WTC11 (cell line): ENCODE results near the gene CRYGS. TPM values are rescaled to one million over a fixed set of nuclear protein-coding genes. Genes with fewer than 3 reads are reported as not detected.

Source experiments
- ATAC-seq: fragments of 200-7000 bp; cut with Tn5 transposase; 2 replicates; pipeline ENCODE4 v1.10.0; 2021; ENCODE audit warnings: mild to moderate bottlenecking, moderate library complexity
- CTCF ChIA-PET: fragments of 300-600 bp; sonication (Branson Sonifier 250); formaldehyde crosslinking; loops from one replicate; lab custom pipeline; 2021; ENCODE audit warnings: antibody characterized with exemption; lab: Charles Lee
- POLR2A ChIA-PET: fragments of 350-600 bp; sonication (Branson Sonifier 250); formaldehyde crosslinking; loops from one replicate; lab custom pipeline; 2021; ENCODE audit warnings: antibody characterized with exemption; lab: Charles Lee
- DNase-seq: peaks from one replicate; pipeline ENCODE4 v3.0.0; 2021; ENCODE audit warnings: low spot score
- H3K27ac Mint-ChIP-seq: 2 replicates; pipeline ENCODE4 v1.8.0; 2021; ENCODE audit warnings: mixed read lengths
- H3K27me3 Mint-ChIP-seq: 2 replicates; pipeline ENCODE4 v1.8.0; 2021; ENCODE audit warnings: low read depth, mild to moderate bottlenecking, moderate library complexity, mixed read lengths
- H3K36me3 Mint-ChIP-seq: 2 replicates; pipeline ENCODE4 v1.8.0; 2021; ENCODE audit warnings: mixed read lengths
- H3K4me1 Mint-ChIP-seq: 2 replicates; pipeline ENCODE4 v1.8.0; 2022; ENCODE audit warnings: mixed read lengths
- H3K4me3 Mint-ChIP-seq: 2 replicates; pipeline ENCODE4 v1.8.0; 2021; ENCODE audit warnings: mild to moderate bottlenecking, moderate library complexity, mixed read lengths
- H3K9me3 Mint-ChIP-seq: 2 replicates; pipeline ENCODE4 v1.8.0; 2021; ENCODE audit warnings: mixed read lengths
- AFF4 ChIP-seq: sonication (generic); formaldehyde crosslinking; IDR thresholded peaks from 2 replicates; pipeline ENCODE4 v1.8.1; 2023; ENCODE audit warnings: mild to moderate bottlenecking, missing genetic modification reagents, borderline replicate concordance
- CBFB ChIP-seq: sonication (generic); formaldehyde crosslinking; IDR thresholded peaks from 2 replicates; pipeline ENCODE4 v1.8.1; 2022; ENCODE audit warnings: mild to moderate bottlenecking, low read depth, missing genetic modification reagents
- CREM ChIP-seq: sonication (generic); formaldehyde crosslinking; IDR thresholded peaks from 2 replicates; pipeline ENCODE4 v1.8.1; 2022; ENCODE audit warnings: mild to moderate bottlenecking, missing genetic modification reagents, moderate library complexity
- E2F1 ChIP-seq: sonication (generic); formaldehyde crosslinking; IDR thresholded peaks from 2 replicates; pipeline ENCODE4 v1.8.0; 2022; ENCODE audit warnings: mild to moderate bottlenecking, missing genetic modification reagents
- ELF4 ChIP-seq: sonication (generic); formaldehyde crosslinking; IDR thresholded peaks from 2 replicates; pipeline ENCODE4 v1.8.1; 2022; ENCODE audit warnings: low read depth, mild to moderate bottlenecking, moderate library complexity, missing genetic modification reagents
- EMX1 ChIP-seq: fragments of 250-450 bp; sonication (Bioruptor Pico); IDR thresholded peaks from 2 replicates; pipeline ENCODE4 v1.8.0; 2021; ENCODE audit warnings: mild to moderate bottlenecking
- FOXJ3 ChIP-seq: sonication (generic); formaldehyde crosslinking; IDR thresholded peaks from 2 replicates; pipeline ENCODE4 v1.9.0; 2021; ENCODE audit warnings: missing genetic modification reagents, mild to moderate bottlenecking, borderline replicate concordance
- FOXP1 ChIP-seq: sonication (generic); formaldehyde crosslinking; IDR thresholded peaks from 2 replicates; pipeline ENCODE4 v1.8.0; 2022; ENCODE audit warnings: missing genetic modification reagents, mild to moderate bottlenecking, moderate library complexity, borderline replicate concordance
- HMGA2 ChIP-seq: fragments of 250-450 bp; sonication (Bioruptor Pico); IDR thresholded peaks from 2 replicates; pipeline ENCODE4 v1.4.0; 2021; ENCODE audit warnings: mild to moderate bottlenecking, moderate library complexity
- JUN ChIP-seq: sonication (generic); formaldehyde crosslinking; IDR thresholded peaks from 2 replicates; pipeline ENCODE4 v1.8.0; 2023; ENCODE audit warnings: mild to moderate bottlenecking, missing genetic modification reagents
- NFATC4 ChIP-seq: fragments of 250-450 bp; sonication (Bioruptor Pico); IDR thresholded peaks from 2 replicates; pipeline ENCODE4 v1.9.0; 2021; ENCODE audit warnings: mild to moderate bottlenecking
- NFE2L1 ChIP-seq: sonication (generic); formaldehyde crosslinking; IDR thresholded peaks from 2 replicates; pipeline ENCODE4 v1.8.1; 2023; ENCODE audit warnings: missing genetic modification reagents
- NR1H2 ChIP-seq: sonication (generic); formaldehyde crosslinking; IDR thresholded peaks from 2 replicates; pipeline ENCODE4 v1.9.0; 2021; ENCODE audit warnings: mild to moderate bottlenecking, moderate library complexity, missing genetic modification reagents
- NR2C2 ChIP-seq: sonication (generic); formaldehyde crosslinking; IDR thresholded peaks from 2 replicates; pipeline ENCODE4 v1.8.0; 2022; ENCODE audit warnings: mild to moderate bottlenecking, missing genetic modification reagents
- OVOL2 ChIP-seq: fragments of 250-450 bp; sonication (Bioruptor Pico); IDR thresholded peaks from 2 replicates; pipeline ENCODE4 v1.9.0; 2021; ENCODE audit warnings: mild to moderate bottlenecking, borderline replicate concordance
- RELA ChIP-seq: sonication (generic); formaldehyde crosslinking; IDR thresholded peaks from 2 replicates; pipeline ENCODE4 v1.8.1; 2022; ENCODE audit warnings: missing genetic modification reagents, mild to moderate bottlenecking, borderline replicate concordance
- SMAD4 ChIP-seq: sonication (generic); formaldehyde crosslinking; IDR thresholded peaks from 2 replicates; pipeline ENCODE4 v1.8.0; 2022; ENCODE audit warnings: mild to moderate bottlenecking, missing genetic modification reagents
- TCF7 ChIP-seq: sonication (generic); formaldehyde crosslinking; IDR thresholded peaks from 2 replicates; pipeline ENCODE4 v1.8.0; 2022; ENCODE audit warnings: mild to moderate bottlenecking, low read depth, missing genetic modification reagents, moderate library complexity
- ZMAT4 ChIP-seq: fragments of 250-450 bp; sonication (Bioruptor Pico); IDR thresholded peaks from 2 replicates; pipeline ENCODE4 v1.9.0; 2021; ENCODE audit warnings: mild to moderate bottlenecking
- ZNF219 ChIP-seq: sonication (generic); formaldehyde crosslinking; IDR thresholded peaks from 2 replicates; pipeline ENCODE4 v1.8.0; 2023; ENCODE audit warnings: missing genetic modification reagents, mild to moderate bottlenecking, borderline replicate concordance
- ZNF396 ChIP-seq: fragments of 250-450 bp; sonication (Bioruptor Pico); IDR thresholded peaks from 2 replicates; pipeline ENCODE4 v1.8.0; 2021; ENCODE audit warnings: mild to moderate bottlenecking, moderate library complexity, borderline replicate concordance
- total RNA-seq: library from RNA; stranded (reverse); gene quantifications from 3 replicates; pipeline ENCODE4 v1.2.3, GENCODE V29; 2021
- TF ChIP-seq, protein P1 (sequence below): fragments of 250-450 bp; sonication (Bioruptor Pico); IDR thresholded peaks from 2 replicates; pipeline ENCODE4 v1.8.0; 2021; ENCODE audit warnings: mild to moderate bottlenecking
- TF ChIP-seq, protein P2 (sequence below): sonication (generic); formaldehyde crosslinking; IDR thresholded peaks from 2 replicates; pipeline ENCODE4 v1.8.0; 2022; ENCODE audit warnings: mild to moderate bottlenecking, missing genetic modification reagents
- TF ChIP-seq, protein P3 (sequence below): sonication (generic); formaldehyde crosslinking; IDR thresholded peaks from 2 replicates; pipeline ENCODE4 v1.8.1; 2022; ENCODE audit warnings: missing genetic modification reagents, borderline replicate concordance
- TF ChIP-seq, protein P4 (sequence below): fragments of 200-600 bp; IDR thresholded peaks from 2 replicates; pipeline ENCODE4 v1.8.0; 2022; ENCODE audit warnings: antibody characterized with exemption

Gene CRYGS
- total RNA-seq, 1 experiment from 2014 or later = 1.7 TPM

DNA sequence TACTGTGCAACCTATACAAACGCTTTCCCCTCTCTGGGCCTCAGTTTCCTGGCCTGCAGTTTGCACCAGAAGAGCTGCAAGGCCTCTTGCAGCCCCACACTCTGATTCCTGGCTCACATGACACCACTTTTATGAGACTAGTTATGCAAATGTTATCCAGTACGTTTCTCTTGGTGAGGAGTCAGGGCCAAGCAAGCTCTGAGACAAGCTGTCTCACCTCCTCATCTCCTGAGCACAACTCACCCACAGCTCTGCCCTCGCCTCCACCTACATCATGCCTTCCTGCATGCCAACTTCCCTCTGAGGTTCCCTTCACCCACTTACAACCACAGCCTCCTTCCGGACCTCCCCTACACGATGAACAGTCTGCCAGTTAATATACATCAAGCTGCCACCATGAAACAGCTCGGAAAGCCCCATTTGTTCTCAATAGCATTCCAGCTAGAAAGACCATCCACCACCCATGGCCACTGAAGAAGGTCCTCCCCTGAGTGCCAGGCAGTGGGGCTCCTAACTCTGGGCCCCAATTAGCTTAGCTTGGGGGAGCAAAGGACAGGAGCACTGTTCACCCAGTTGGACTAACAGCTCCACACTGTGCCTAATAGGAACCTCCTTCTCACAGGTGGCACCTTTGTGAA, 25.0 kb downstream of the CRYGS start (continued):
- TF ChIP-seq ELF4 (CRISPR knock-in tag) = no peak
- TF ChIP-seq NR2C2 = no peak
- TF ChIP-seq E2F1 (CRISPR knock-in tag) = no peak
- TF ChIP-seq, protein P1, sequence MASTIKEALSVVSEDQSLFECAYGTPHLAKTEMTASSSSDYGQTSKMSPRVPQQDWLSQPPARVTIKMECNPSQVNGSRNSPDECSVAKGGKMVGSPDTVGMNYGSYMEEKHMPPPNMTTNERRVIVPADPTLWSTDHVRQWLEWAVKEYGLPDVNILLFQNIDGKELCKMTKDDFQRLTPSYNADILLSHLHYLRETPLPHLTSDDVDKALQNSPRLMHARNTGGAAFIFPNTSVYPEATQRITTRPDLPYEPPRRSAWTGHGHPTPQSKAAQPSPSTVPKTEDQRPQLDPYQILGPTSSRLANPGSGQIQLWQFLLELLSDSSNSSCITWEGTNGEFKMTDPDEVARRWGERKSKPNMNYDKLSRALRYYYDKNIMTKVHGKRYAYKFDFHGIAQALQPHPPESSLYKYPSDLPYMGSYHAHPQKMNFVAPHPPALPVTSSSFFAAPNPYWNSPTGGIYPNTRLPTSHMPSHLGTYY = no peak
- TF ChIP-seq, protein P2, sequence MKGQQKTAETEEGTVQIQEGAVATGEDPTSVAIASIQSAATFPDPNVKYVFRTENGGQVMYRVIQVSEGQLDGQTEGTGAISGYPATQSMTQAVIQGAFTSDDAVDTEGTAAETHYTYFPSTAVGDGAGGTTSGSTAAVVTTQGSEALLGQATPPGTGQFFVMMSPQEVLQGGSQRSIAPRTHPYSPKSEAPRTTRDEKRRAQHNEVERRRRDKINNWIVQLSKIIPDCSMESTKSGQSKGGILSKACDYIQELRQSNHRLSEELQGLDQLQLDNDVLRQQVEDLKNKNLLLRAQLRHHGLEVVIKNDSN (CRISPR knock-in tag) = no peak
- TF ChIP-seq AFF4 (CRISPR knock-in tag) = no peak
- no peak for TF ChIP-seq CBFB (CRISPR knock-in tag)

GRCh38 chr3:186517218-186517617, 27.0 kb downstream of the CRYGS start:
- POLR2A ChIA-PET = no interaction called here
- H3K36me3 Mint-ChIP-seq = no peaks in the 10 kb centered on the region
- H3K4me3 Mint-ChIP-seq = no peak overlapping the region
- H3K4me1 Mint-ChIP-seq = peaks cover 5% of the 10 kb centered on the region; the same call in 1 of the 2 replicates
- H3K27ac Mint-ChIP-seq = no peak overlapping the region
- TF ChIP-seq TCF7 (CRISPR knock-in tag) (no peak), HMGA2 (CRISPR knock-in tag) (no peak), ZMAT4 (CRISPR knock-in tag) (no peak), NFE2L1 (CRISPR knock-in tag) (no peak), OVOL2 (CRISPR knock-in tag) (no peak), EMX1 (no peak), NR1H2 (CRISPR knock-in tag) (no peak), SMAD4 (CRISPR knock-in tag) (no peak), CREM (CRISPR knock-in tag) (no peak), FOXP1 (CRISPR knock-in tag) (no peak), NFATC4 (no peak), FOXJ3 (no peak), RELA (CRISPR knock-in tag) (no peak), JUN (no peak), ZNF396 (CRISPR knock-in tag) (no peak), ZNF219 (CRISPR knock-in tag) (no peak)
- TF ChIP-seq, protein P3, sequence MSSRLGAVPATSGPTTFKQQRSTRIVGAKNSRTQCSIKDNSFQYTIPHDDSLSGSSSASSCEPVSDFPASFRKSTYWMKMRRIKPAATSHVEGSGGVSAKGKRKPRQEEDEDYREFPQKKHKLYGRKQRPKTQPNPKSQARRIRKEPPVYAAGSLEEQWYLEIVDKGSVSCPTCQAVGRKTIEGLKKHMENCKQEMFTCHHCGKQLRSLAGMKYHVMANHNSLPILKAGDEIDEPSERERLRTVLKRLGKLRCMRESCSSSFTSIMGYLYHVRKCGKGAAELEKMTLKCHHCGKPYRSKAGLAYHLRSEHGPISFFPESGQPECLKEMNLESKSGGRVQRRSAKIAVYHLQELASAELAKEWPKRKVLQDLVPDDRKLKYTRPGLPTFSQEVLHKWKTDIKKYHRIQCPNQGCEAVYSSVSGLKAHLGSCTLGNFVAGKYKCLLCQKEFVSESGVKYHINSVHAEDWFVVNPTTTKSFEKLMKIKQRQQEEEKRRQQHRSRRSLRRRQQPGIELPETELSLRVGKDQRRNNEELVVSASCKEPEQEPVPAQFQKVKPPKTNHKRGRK (CRISPR knock-in tag) = no peak
- TF ChIP-seq, protein P2 (CRISPR knock-in tag) = no peak
- TF ChIP-seq, protein P4, sequence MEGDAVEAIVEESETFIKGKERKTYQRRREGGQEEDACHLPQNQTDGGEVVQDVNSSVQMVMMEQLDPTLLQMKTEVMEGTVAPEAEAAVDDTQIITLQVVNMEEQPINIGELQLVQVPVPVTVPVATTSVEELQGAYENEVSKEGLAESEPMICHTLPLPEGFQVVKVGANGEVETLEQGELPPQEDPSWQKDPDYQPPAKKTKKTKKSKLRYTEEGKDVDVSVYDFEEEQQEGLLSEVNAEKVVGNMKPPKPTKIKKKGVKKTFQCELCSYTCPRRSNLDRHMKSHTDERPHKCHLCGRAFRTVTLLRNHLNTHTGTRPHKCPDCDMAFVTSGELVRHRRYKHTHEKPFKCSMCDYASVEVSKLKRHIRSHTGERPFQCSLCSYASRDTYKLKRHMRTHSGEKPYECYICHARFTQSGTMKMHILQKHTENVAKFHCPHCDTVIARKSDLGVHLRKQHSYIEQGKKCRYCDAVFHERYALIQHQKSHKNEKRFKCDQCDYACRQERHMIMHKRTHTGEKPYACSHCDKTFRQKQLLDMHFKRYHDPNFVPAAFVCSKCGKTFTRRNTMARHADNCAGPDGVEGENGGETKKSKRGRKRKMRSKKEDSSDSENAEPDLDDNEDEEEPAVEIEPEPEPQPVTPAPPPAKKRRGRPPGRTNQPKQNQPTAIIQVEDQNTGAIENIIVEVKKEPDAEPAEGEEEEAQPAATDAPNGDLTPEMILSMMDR = no peak
- TF ChIP-seq, all 79 proteins: peak for 0
- DNase-seq = no peak
- Mint-ChIP-seq H3K27me3 (no peaks in the 10 kb centered on the region; the same call in 1 of the 2 replicates), H3K9me3 (peaks cover 6% of the 10 kb centered on the region)
- CTCF ChIA-PET = interaction anchor here (1.0 to 1.3 kb wide), 2 partner anchors 12 to 255 kb away, joined by 3 to 4 read pairs; no protein-coding TSS in a partner anchor
- ATAC-seq = no peak
